Fibroblast of villous mesenchyme (primary cell): Measurements from ENCODE around the gene KRR1. TPM values are rescaled to one million over a fixed set of nuclear protein-coding genes. Genes with fewer than 3 reads are reported as not detected.
"Not testable (repeated sequence)": the region's sequence is repeated elsewhere in the genome, so short reads cannot be mapped to it uniquely, and the experiment has no call there.

ENCODE experiments used
- DNase-seq: peaks from one replicate; pipeline ENCODE4 v3.0.0-alpha.2; 2010; ENCODE audit warnings: low read depth
- H3K4me3 ChIP-seq: 2 replicates; pipeline ENCODE4 v1.5.1; 2011; ENCODE audit warnings: low read depth, mild to moderate bottlenecking, low read length
- total RNA-seq: library from RNA; depleted of rRNA; stranded (reverse); fragments of >200 nt; gene quantifications from 2 replicates; pipeline ENCODE4 v1.2.3, GENCODE V29; 2012
- TF ChIP-seq, protein P1 (sequence below): IDR thresholded peaks from 2 replicates; pipeline ENCODE4 v1.5.1; 2012; ENCODE audit warnings: low read depth, mild to moderate bottlenecking, low read length; ENCODE audit not compliant: insufficient read depth

The KRR1 gene
- total RNA-seq, 1 donor, result 31.1 TPM

DNA sequence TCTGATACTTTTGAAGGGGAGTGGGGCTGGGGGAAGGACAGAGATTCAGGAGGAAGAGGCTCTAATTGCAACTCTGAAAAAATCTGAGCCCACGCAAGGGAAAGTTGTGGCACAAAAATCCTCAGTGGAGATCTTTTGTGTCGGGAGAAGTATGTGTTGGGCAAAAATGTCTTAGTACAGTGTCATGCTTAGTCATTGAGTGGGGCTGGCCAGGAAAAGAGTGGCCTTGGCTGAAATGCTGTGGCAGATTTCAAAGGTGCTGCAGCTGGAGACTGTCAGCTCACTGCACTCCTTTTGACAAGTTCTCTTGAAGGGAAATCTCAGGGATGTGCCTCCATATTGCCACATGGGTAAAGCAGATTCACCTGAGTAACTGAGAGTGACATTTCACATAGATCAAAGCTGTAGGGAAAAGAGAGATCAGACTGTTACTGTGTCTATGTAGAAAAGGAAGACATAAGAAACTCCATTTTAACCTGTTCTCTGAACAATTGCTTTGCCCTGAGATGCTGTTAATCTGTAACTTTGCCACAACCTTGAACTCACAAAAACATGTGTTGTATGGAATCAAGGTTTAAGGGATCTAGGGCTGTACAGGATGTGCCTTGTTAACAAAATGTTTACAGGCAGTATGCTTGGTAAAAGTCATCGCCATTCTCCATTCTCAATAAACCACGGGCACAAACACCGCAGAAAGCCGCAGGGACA is 66.8 kb downstream of the KRR1 start:
- H3K4me3 ChIP-seq, result no peak overlapping the region
- DNase-seq, result peak; percentile 22
- TF ChIP-seq, protein P1, sequence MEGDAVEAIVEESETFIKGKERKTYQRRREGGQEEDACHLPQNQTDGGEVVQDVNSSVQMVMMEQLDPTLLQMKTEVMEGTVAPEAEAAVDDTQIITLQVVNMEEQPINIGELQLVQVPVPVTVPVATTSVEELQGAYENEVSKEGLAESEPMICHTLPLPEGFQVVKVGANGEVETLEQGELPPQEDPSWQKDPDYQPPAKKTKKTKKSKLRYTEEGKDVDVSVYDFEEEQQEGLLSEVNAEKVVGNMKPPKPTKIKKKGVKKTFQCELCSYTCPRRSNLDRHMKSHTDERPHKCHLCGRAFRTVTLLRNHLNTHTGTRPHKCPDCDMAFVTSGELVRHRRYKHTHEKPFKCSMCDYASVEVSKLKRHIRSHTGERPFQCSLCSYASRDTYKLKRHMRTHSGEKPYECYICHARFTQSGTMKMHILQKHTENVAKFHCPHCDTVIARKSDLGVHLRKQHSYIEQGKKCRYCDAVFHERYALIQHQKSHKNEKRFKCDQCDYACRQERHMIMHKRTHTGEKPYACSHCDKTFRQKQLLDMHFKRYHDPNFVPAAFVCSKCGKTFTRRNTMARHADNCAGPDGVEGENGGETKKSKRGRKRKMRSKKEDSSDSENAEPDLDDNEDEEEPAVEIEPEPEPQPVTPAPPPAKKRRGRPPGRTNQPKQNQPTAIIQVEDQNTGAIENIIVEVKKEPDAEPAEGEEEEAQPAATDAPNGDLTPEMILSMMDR, result no peak

DNA sequence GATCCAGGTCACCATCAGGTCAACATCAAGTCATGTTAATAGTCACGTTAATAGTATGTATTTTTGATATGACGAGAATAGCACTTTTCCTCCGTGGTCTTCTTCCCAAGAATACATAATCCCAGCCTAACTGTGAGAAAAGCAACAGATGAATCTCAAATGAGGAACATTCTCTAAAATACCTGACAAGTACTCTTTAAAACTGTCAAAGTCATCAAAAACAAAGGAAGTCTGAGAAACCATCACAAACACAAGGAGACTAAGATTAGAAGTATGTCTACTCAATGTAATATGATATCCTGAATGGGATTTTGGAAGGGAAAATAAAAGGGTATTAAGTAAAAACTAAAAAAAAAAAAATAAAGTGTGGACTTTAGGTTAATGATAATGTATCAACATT is 67.7 kb downstream of the KRR1 start:
- H3K4me3 ChIP-seq, result no peak overlapping the region
- TF ChIP-seq, protein P1, result no peak
- DNase-seq, result no peak

- DNase-seq, H3K4me3 ChIP-seq: not testable (repeated sequence)
These were observed 69.0 kb downstream of the KRR1 start for GRCh38 chr12:75442454-75442853.

- DNase-seq, H3K4me3 ChIP-seq: not testable (repeated sequence)
These were observed 69.5 kb downstream of the KRR1 start for GRCh38 chr12:75441687-75442449.

Other genes with a start within 250 kb of the KRR1 start
- 7.8 and 10.0 TPM in 2 replicates for gene CAPS2, start 181.3 kb downstream of the KRR1 start, total RNA-seq
- not detected in 2 replicates for gene GLIPR1L1, start 176.9 kb downstream of the KRR1 start, total RNA-seq
- 0.32 and 0.43 TPM in 2 replicates for gene GLIPR1L2, start 120.5 kb downstream of the KRR1 start, total RNA-seq
- gene GLIPR1, start 30.9 kb downstream of the KRR1 start, total RNA-seq, result 51.5 and 60.0 TPM in 2 replicates